Liver (tissue), 9 donors: ENCODE data around the gene ERP44. TPM values are rescaled to one million over a fixed set of nuclear protein-coding genes. Genes with fewer than 3 reads are reported as not detected.
"Not testable (repeated sequence)": the region's sequence is repeated elsewhere in the genome, so short reads cannot be mapped to it uniquely, and the experiment has no call there.

Experiments used
- DNase-seq: peaks from one replicate; pipeline ENCODE4 v3.0.0-alpha.2; 2017; ENCODE audit warnings: low spot score
- H3K27ac ChIP-seq, 2 donors: one replicate each; pipeline ENCODE4 v1.7.0; 2013; ENCODE audit warnings: inconsistent platforms in 2 of 2, low read length in 2 of 2, control low read depth in 1 of 2, low read depth in 1 of 2, mild to moderate bottlenecking in 1 of 2
- H3K27me3 ChIP-seq, 4 donors: one replicate each; pipeline versions ENCODE4 v1.6.1 to v1.7.0; 2013; ENCODE audit warnings: low read length in 3 of 4, inconsistent platforms in 1 of 4, mild to moderate bottlenecking in 1 of 4, moderate library complexity in 1 of 4; ENCODE audit not compliant: control insufficient read depth in 4 of 4, insufficient read depth in 4 of 4
- H3K36me3 ChIP-seq, 4 donors: one replicate each; pipeline versions ENCODE4 v1.6.1 to v1.7.0; 2013; ENCODE audit warnings: low read length in 3 of 4, mild to moderate bottlenecking in 3 of 4, low read depth in 1 of 4, moderate library complexity in 1 of 4; ENCODE audit not compliant: control insufficient read depth in 4 of 4, insufficient read depth in 3 of 4
- H3K4me1 ChIP-seq, 4 donors: one replicate each; pipeline versions ENCODE4 v1.6.1 to v1.7.0; 2013; ENCODE audit warnings: low read length in 3 of 4, mild to moderate bottlenecking in 3 of 4, moderate library complexity in 1 of 4; ENCODE audit not compliant: control insufficient read depth in 4 of 4, insufficient read depth in 4 of 4
- H3K4me3 ChIP-seq, 3 donors: one replicate each; pipeline versions ENCODE4 v1.6.1 to v1.7.0; 2013; ENCODE audit warnings: low read length in 3 of 3, control low read depth in 1 of 3, low read depth in 1 of 3, mild to moderate bottlenecking in 1 of 3
- H3K9ac ChIP-seq, 2 donors: one replicate each; pipeline ENCODE4 v1.7.0; 2013; ENCODE audit warnings: low read length in 2 of 2, mild to moderate bottlenecking in 2 of 2, moderate library complexity in 2 of 2, control low read depth in 1 of 2, low read depth in 1 of 2
- H3K9me3 ChIP-seq, 4 donors: one replicate each; pipeline versions ENCODE4 v1.6.1 to v1.7.0; 2013; ENCODE audit warnings: low read length in 3 of 4; ENCODE audit not compliant: control insufficient read depth in 4 of 4
- ATF3 ChIP-seq: IDR thresholded peaks from 2 replicates; pipeline ENCODE4 v1.6.1; 2016; ENCODE audit warnings: antibody characterized with exemption
- CTCF ChIP-seq: fragments of 150-350 bp; IDR thresholded peaks from 2 replicates; pipeline ENCODE4 v1.5.1; 2017; ENCODE audit warnings: improper control_type of control experiment, low read depth, low read length; ENCODE audit not compliant: missing input control
- EGR1 ChIP-seq, 2 donors: IDR thresholded peaks; 2 replicates each; pipeline ENCODE4 v1.6.1; 2016 to 2018; ENCODE audit warnings: antibody characterized with exemption in 2 of 2, low read depth in 2 of 2
- FOXA1 ChIP-seq: IDR thresholded peaks from 2 replicates; pipeline ENCODE4 v1.6.1; 2016; ENCODE audit warnings: antibody characterized with exemption
- FOXA2 ChIP-seq: IDR thresholded peaks from 2 replicates; pipeline ENCODE4 v1.6.1; 2016; ENCODE audit warnings: antibody characterized with exemption
- HNF4A ChIP-seq, 2 donors: conservative IDR thresholded peaks; 2 replicates each; pipeline ENCODE4 v1.6.1; 2016; ENCODE audit warnings: antibody characterized with exemption in 2 of 2, mild to moderate bottlenecking in 2 of 2
- HNF4G ChIP-seq: IDR thresholded peaks from 2 replicates; pipeline ENCODE4 v1.6.1; 2016; ENCODE audit warnings: antibody characterized with exemption
- JUND ChIP-seq, 2 donors: IDR thresholded peaks; 2 replicates each; pipeline ENCODE4 v1.6.1; 2016; ENCODE audit warnings: antibody characterized with exemption in 2 of 2
- MAX ChIP-seq: IDR thresholded peaks from 2 replicates; pipeline ENCODE4 v1.6.1; 2016; ENCODE audit warnings: antibody characterized with exemption
- NR2F2 ChIP-seq: IDR thresholded peaks from 2 replicates; pipeline ENCODE4 v1.6.1; 2016; ENCODE audit warnings: antibody characterized with exemption
- RAD21 ChIP-seq, 2 donors: IDR thresholded peaks; 2 replicates each; pipeline ENCODE4 v1.6.1; 2016; ENCODE audit warnings: antibody characterized with exemption in 2 of 2, mild to moderate bottlenecking in 2 of 2
- RXRA ChIP-seq, 2 donors: IDR thresholded peaks; 2 replicates each; pipeline ENCODE4 v1.6.1; 2017 to 2018; ENCODE audit warnings: antibody characterized with exemption in 2 of 2, mild to moderate bottlenecking in 1 of 2
- YY1 ChIP-seq: IDR thresholded peaks from 2 replicates; pipeline ENCODE4 v1.6.1; 2016; ENCODE audit warnings: antibody characterized with exemption, mild to moderate bottlenecking
- ZBTB33 ChIP-seq: IDR thresholded peaks from 2 replicates; pipeline ENCODE4 v1.6.1; 2016; ENCODE audit warnings: antibody characterized with exemption
- WGBS: extraction: QIAGEN DNeasy Blood & Tissue Kit; methylation state at CpG from one replicate; pipeline ENCODE4 v1.1.7; 2013; 5-methylcytosine and 5-hydroxymethylcytosine counted together
- polyA plus RNA-seq, 2 donors: library from polyadenylated mRNA; stranded (reverse) in 1 of 2; unstranded in 1 of 2; fragments of 200-250 nt in 1 of 2; fragments of >200 nt in 1 of 2; fragmentation: Nextera tagmentation in 1 of 2; extraction: Ambion mirVana in 1 of 2; gene quantifications; one replicate each; pipeline versions ENCODE4 v1.2.1 to v1.2.3, GENCODE V29; 2013 to 2015
- total RNA-seq, 2 donors: library from RNA; depleted of rRNA; stranded (reverse); fragments of >200 nt; gene quantifications; one replicate each; pipeline ENCODE4 v1.2.3, GENCODE V29; 2014
- donor health status: healthy.
- donor health status: healthy.
- donor health status: healthy.
- donor health status: healthy.
- donor health status: healthy.

Gene ERP44
- total and polyA plus RNA-seq, 4 donors, result 13.0 to 26.8 (median 19.3) TPM

- H3K36me3 ChIP-seq, result peaks cover 0 to 3% (median 1%) of the 10 kb centered on the region in 4 donors
- H3K4me3 ChIP-seq, result no peak overlapping the region
- no peak for DNase-seq
- H3K9me3 ChIP-seq, result no peaks in the 10 kb centered on the region
- TF ChIP-seq EGR1 (IDR thresholded peaks at IDR 0.05; ENCODE audit: low read depth in 2 of 2), result no peak
- TF ChIP-seq NR2F2, result peak; percentile 77
- peak in 1 of 2 donors; percentile 20 for TF ChIP-seq HNF4A (conservative IDR thresholded peaks at IDR 0.05)
- no peak for TF ChIP-seq YY1
- TF ChIP-seq ATF3, result no peak
- peak in 1 of 2 donors; percentile 36 for TF ChIP-seq RXRA (IDR thresholded peaks at IDR 0.05)
- no peak for TF ChIP-seq HNF4G
- TF ChIP-seq JUND (IDR thresholded peaks at IDR 0.05), result no peak
- no peak for TF ChIP-seq FOXA2
- no peak for TF ChIP-seq MAX
- no peak for TF ChIP-seq FOXA1
- TF ChIP-seq ZBTB33, result no peak
- TF ChIP-seq RAD21 (IDR thresholded peaks at IDR 0.05), result no peak
- H3K9ac ChIP-seq, result no peak overlapping the region
- WGBS, result 27% methylated on average over 3 of the region's 3 CpGs
- no peaks in the 10 kb centered on the region for H3K27me3 ChIP-seq
- peaks cover 2 to 11% (median 5%) of the 10 kb centered on the region in 4 donors for H3K4me1 ChIP-seq
- peak overlapping the region in 1 of 2 donors; percentile 13 for H3K27ac ChIP-seq
These were observed 35.6 kb downstream of the ERP44 start for GRCh38 chr9:100063185-100063584.

GRCh38 chr9:100062683-100063082 is 36.1 kb downstream of the ERP44 start:
- H3K4me1 ChIP-seq, result peaks cover 0 to 11% (median 5%) of the 10 kb centered on the region in 4 donors
- not testable (repeated sequence) for H3K27ac ChIP-seq

GRCh38 chr9:100058699-100059579 is 39.9 kb downstream of the ERP44 start:
- TF ChIP-seq HNF4A (conservative IDR thresholded peaks at IDR 0.05) (no peak), MAX (no peak), ATF3 (no peak), CTCF (no peak)
- Histone ChIP-seq H3K27me3 (no peaks in the 10 kb centered on the region), H3K4me3 (no peak overlapping the region), H3K27ac (no peak overlapping the region), H3K9me3 (no peaks in the 10 kb centered on the region), H3K36me3 (peaks cover 1 to 17% (median 7%) of the 10 kb centered on the region in 4 donors), H3K9ac (no peak overlapping the region), H3K4me1 (peaks cover 0 to 5% (median 3%) of the 10 kb centered on the region in 4 donors)
- 92% methylated on average over 4 of the region's 4 CpGs for WGBS
- DNase-seq, result no peak

More at GRCh38 chr9:100062683-100063082, 36.1 kb downstream of the ERP44 start:
- H3K36me3 ChIP-seq, H3K4me3 ChIP-seq, DNase-seq, H3K27me3 ChIP-seq, H3K9ac ChIP-seq, H3K9me3 ChIP-seq: not testable (repeated sequence)
- WGBS, result 52% methylated on average over 1 of the region's 1 CpG
